Measurements from ENCODE around the gene PKP2.

DNA sequence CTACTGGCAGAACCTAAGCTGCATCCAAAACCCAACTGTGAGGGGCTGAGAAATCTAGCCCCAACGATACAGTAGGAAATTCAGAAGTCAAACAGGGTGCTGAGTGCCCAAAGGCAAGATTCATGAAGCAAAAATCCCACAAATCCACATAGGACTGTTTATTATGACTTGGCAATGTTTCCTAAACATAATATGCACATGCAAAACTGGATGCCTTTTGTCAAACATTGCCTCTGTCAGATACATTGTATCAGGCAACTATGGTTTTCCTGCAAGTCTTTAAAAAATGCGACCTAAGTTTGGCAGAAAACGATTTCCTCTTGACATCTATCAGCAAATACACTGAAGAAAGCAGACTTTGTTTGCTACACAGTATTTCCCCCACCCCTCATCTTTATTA lies 113.5 kb downstream of the PKP2 start:
- TF ChIP-seq, protein P1, sequence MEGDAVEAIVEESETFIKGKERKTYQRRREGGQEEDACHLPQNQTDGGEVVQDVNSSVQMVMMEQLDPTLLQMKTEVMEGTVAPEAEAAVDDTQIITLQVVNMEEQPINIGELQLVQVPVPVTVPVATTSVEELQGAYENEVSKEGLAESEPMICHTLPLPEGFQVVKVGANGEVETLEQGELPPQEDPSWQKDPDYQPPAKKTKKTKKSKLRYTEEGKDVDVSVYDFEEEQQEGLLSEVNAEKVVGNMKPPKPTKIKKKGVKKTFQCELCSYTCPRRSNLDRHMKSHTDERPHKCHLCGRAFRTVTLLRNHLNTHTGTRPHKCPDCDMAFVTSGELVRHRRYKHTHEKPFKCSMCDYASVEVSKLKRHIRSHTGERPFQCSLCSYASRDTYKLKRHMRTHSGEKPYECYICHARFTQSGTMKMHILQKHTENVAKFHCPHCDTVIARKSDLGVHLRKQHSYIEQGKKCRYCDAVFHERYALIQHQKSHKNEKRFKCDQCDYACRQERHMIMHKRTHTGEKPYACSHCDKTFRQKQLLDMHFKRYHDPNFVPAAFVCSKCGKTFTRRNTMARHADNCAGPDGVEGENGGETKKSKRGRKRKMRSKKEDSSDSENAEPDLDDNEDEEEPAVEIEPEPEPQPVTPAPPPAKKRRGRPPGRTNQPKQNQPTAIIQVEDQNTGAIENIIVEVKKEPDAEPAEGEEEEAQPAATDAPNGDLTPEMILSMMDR (IDR thresholded peaks at IDR 0.05; ENCODE audit: insufficient read depth, low read length), result no peak
- TF ChIP-seq POLR2AphosphoS5 (IDR thresholded peaks at IDR 0.05; ENCODE audit: low read depth) (no peak), GABPA (IDR thresholded peaks at IDR 0.05; ENCODE audit: low read depth) (no peak), SPI1 (IDR thresholded peaks at IDR 0.05; ENCODE audit: borderline replicate concordance, low read depth) (no peak)
